ENCODE measurements around the gene RLBP1.
A peak's percentile ranks its signal among the peaks of the same experiment; 100 is the strongest.

RLBP1 gene

DNA sequence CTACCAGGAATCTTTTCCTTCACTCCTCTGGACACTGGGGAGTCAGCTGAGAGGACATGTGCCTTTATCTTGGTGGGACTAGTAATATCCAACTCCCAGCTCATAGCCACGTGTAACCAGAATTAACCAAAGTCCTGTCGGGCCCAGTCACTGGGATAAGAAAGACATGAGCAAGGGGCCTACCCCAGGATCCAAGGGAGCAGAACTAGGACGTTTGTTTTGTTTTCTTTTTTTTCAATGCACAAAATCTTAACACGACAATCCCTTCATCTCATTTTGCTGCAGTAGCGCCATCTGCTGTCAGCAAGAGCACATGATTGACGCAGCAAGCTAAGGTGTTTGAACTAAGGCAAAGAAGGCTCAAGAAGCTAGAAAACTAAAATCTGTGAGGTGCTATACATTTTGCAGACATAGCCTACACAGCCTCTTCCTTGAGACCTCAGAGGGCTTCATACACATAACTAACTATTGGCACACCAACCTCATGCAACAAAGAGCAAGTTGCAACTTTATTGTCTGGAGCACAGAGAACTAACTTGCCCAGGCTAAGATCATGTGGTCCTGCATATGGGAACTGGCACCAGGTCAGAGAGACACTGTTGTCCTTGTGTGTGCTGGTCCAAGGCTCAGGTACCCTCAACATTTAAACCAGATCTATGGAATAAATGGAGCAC, 43.6 kb downstream of the RLBP1 start:
- peak; percentile 49 for DNase-seq

DNA sequence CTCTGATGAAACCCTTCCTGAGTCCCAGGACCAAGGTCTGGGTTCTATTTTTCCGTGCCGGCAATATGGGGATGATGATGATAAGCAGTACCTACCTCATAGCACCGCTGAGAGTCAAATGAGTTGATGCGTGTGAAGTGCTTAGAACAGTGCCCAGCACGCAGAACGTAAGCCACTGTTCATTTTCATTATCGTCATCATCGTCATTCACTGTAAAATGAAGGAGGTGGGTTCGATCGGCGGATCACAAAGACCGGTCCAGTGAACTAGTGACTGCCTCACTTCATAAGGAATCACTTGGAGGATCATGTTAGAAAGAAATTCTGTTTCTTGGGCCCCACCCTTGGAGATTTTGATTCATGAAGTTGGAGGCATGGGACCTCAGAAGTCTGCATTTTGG, 44.3 kb downstream of the RLBP1 start:
- no peak for DNase-seq

DNA sequence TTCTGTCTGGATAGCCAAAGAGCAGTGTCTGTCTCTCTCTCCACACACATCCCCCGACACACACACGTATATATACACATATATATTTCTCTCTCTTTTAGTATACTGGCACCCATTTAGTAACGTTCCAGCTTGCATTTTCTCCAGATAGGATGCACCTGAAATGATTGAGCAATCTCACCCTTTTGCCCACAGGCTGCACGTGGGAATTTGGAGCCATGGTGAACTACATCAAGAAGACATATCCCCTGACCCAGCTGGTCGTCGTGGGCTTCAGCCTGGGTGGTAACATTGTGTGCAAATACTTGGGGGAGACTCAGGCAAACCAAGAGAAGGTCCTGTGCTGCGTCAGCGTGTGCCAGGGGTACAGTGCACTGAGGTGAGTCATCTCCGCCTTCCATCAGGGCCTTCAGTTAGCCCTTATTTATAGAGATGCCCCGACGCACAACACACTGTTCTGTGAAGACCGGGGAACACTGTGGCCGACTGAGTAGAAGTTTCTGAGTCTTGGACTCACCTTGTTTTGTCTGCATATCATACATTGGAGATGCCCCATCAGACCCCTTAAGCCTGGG, 45.7 kb downstream of the RLBP1 start:
- no peak for DNase-seq

DNA sequence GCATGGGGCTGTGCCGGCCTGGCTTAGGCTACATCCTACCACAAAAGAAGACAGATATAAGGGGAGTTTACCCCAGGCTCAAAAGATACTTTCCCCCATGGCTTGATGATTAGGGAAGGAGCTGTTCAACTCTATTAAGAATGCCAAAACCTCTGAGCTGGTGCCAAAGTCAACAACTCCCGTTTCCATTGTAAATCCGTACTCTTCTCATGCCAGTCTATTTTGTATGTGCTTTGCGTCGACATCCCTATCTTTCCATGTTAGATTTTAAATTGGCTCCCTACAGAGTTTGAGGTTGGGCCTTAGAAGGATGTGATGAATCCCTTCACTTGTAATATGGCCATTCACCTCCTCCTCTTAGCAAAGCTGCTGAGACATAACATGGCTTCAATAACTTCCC, 46.9 kb downstream of the RLBP1 start:
- DNase-seq = no peak

DNA sequence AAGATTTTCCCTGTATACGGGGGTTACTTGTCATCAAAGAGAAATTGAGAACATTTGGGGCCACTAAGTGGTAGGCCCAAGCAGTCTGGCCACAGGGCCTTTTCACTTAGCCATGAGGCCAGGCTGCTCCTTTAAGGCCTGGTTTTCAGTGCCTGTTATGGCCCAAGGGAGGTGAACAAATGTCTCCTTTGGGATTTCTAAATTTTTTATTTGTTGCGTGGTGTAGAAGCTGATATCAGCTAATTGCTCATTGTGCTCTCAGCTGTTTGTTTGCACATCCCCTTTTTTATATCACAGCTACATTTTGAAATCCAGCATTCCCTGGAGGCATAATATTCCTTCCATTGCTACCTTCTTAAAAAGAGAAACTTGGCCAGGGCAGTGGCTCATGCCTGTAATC, 48.5 kb downstream of the RLBP1 start:
- no peak for DNase-seq

DNA sequence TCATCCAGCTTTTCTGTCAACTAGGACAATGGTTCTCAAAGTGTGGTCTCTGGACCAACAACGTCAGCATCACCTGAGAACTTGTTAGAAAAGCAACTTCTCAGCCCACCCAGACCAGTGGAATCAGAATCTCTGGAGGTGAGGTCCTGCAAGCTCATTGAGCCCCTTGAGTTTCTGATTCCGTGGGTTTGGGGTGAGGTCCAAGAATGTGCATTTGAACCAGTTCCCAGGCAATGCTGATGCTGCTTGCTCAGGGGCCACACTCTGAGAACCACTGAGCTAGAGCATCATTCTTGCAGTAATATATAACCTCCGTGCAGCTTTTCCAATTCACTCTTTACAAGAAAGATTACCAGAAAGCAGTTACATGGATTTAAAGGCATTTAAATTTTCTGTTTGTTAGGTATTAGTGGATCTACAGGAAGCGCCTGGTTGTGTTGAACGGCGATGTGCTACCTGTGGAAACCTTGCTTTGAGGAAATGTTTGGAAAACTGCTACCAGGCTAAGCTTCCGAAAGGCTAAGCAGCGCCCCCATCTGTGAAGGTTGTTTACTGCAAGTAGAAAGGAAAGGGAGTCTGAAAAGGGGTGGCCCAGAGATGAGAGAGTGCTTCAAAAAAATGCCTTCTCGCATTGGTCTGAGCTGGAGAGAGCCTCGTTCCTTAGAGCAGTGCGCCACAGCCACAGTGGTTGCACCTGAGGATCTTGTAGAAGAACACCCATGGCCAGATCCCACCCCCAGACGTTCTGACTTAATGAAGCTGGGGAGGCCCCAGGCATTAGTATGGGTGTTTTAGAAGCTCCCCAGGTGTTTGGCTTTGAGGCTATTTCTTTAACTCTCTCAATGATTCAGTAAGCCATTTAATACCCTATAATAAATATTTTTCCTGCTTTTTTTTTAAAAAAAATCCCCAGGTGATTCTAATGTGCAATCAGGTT, 50.0 kb downstream of the RLBP1 start:
- no peak for DNase-seq

DNA sequence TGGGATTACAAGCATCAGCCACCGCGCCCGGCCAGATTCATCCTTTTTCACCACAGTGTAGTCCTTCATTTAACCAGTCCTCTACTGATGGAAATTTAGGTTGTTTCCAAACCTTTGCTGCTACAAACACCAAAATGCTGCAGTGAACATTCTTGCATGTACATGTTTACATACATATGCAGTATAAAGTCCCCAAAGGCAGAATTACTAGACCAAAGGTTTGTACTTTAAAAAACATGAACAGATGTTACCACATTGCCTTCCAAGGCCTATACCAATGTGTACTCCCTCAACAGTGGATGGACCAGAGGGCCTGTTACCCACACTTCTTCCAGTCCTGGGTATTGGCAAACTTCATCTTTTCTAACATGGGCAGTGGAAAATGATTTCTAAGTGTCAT, 51.0 kb downstream of the RLBP1 start:
- DNase-seq = no peak

DNA sequence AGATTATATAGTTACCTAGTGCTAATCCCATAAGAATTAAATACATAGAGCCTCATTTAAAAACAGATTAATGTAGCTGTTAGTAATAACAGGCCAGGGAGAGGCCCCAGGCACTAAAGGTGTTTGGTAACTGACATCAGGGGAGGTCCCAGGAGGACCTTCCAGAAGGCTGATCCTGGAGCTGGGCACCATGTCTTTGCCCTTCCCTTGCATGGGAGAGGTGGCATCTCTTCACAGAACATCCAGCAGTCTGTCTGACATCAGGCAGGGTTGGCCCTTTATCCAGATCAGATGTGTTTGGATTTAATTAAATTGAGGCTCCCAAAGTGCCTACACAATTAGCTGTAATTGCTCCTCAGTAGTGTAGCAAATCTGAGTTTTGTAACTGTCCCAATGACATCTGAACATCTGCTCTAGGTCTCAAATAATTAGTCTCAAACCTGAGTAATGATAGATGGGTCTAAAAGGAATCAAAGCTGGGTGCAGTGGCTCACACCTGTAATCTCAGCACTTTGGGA, 53.0 kb downstream of the RLBP1 start:
- no peak for DNase-seq

DNA sequence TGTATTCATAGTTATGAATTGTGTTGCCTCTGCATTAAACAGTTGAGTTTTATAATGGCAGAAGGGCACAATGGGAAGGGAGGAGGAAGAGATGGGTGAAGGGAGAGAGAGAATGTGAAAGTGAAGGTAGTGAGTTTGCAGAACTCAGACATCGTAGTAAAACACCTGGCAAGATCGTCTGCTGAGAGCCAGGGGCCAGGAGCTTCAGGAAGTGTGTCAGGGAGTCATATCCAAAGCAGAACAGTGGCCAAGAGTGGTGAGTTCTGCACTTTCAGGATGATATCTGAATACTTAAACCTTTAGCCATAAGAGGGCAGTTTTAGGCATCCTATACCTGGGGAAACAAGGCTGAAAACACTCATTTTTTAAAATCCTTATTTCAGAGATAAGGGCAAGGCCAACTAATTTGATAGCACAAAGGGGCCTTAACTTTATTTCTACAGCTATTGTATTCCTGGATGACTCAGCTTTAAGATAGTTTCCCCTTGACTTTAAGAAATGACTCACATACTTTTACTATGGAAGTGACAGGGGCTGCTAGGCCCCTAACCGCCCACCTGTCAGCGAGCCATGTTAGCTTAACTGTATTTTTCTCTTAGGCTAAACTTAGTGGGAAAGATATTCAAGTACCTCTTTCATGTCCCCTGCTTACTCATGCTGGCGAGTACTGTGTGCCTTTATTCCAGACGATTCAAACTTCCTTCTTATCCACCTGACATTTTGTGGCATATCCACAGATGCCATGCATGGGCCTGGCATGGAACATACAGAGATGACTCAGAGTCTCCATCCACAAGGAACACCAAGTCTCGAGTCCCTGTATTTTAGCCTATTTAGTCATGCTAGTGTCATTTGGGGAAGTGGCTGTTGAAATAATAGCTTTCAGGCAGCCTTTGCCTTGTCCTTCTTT, 53.9 kb downstream of the RLBP1 start:
- no peak for DNase-seq

DNA sequence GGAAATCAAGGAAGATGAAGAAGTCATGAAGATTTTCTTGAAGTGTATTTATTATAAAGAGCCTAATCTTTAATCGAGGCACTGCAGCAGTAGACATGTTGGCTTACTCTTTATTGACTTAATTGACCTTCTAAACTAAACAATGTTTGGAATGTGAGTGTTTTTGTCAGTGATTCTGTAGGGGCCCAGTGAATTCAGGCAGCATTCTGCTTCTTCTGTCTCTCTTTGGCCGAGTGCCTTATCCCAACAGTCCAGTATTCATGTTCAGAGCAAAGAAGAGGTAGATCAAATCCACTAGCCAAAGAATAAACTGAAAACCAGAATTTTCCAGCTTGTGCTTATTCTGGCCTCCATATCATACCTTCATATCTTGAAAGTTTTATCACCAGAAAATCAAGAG, 55.7 kb downstream of the RLBP1 start:
- no peak for DNase-seq

DNA sequence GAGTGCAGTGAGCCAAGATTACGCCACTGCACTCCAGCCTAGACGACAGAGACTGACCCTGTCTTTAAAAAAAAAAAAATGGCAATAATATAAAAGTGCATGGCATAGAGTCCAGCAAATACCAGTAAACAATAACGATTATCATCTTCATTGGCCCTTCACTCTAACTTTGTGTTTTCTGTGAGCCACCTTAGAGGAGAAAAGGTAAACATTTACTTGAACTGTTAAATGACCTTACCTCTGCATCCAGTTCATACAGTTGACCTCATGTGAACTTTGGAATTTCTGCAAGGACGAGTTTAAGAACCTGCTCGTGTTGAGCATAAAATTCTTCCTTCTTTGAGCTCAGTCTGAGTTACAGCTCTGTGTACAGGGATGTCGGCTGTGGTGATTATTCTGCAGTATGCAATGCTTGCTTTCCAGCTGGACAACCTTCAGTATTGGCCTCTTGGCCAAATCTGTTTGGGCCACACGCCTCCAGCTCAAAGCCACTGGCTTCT, 56.6 kb downstream of the RLBP1 start:
- no peak for DNase-seq

DNA sequence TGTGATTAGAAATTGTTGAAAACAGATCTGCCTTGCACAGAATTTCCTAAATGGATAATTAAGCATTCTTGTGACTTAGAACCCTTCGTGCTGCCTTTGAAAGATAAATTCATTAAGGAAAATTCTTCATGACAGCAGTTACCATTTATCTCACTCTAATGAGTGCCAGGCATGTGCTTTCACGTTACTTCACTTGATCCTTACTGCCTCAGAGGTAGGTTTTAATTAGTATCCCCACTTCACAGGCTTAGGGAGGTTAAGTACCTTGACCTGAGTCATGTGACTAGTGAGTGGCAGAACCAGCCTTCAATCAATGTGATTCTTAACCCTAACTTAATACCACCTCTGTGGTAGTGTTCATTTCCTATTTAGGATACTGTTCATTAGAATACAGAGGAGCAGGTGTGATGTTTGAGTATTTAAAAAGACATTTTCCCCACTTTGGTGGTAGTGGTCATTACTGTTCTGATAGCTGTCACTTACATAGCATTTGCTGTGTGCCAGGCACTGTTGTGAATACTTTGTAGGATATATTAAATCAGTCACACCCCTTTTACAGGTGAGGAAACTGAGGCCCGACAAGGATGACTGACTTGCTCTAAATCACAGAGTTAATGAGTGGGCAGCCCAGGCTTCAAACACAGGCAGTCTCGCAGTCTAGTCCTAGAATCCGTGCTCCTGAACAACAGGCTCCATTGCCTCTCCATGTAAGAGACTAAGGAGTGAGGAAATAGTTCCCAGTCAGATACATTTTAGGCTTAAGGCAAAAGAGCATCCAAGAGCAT, 57.9 kb downstream of the RLBP1 start:
- DNase-seq = no peak

DNA sequence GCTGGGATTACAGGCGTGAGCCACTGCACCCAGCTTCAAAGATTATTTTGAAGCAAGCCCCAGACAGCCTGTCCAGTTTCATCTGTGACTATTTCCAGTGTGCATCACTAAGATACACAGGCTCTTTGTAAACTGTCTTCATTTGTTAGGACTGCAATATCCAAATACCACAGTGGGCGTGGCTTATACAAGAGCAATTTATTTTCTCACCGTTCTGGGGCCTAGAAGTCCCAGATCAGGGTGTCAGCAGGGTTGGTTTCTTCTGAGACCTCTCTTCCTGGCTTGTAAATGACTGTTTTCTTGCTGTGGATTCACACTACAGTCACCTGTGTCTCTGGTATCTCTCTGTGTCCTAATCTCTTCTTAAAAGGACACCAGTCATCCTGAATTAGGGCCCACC, 59.7 kb downstream of the RLBP1 start:
- no peak for DNase-seq
